B cell (primary cell): ENCODE data around the gene HPCA. TPM values are rescaled to one million over a fixed set of nuclear protein-coding genes. Genes with fewer than 3 reads are reported as not detected.

Experiments
- ATAC-seq: fragments of 200-7000 bp; cut with Tn5 transposase; one replicate; pipeline ENCODE4 v1.10.0; 2021; ENCODE audit warnings: low read depth, mild to moderate bottlenecking, moderate number of reproducible peaks, moderate library complexity
- CTCF ChIA-PET: fragments of 350-600 bp; sonication (Branson Sonifier 250); formaldehyde crosslinking; loops from one replicate; lab custom pipeline; 2021; ENCODE audit warnings: antibody characterized with exemption, inconsistent platforms; lab: Charles Lee
- POLR2A ChIA-PET: fragments of 350-600 bp; sonication (Branson Sonifier 250); formaldehyde crosslinking; loops from one replicate; lab custom pipeline; 2021; ENCODE audit warnings: antibody characterized with exemption; lab: Charles Lee
- DNase-seq: peaks from one replicate; pipeline ENCODE4 v3.0.0; 2013
- H2AFZ ChIP-seq: 2 replicates; pipeline ENCODE4 v1.6.1; 2012; ENCODE audit warnings: mild to moderate bottlenecking, low read depth, low read length; ENCODE audit not compliant: insufficient read depth, poor library complexity, severe bottlenecking
- H3K27ac ChIP-seq, 2 donors: 1 replicate in 1 of 2; 2 replicates in 1 of 2; pipeline ENCODE4 v1.5.1; 2012 to 2013; ENCODE audit warnings: low read length in 2 of 2, mild to moderate bottlenecking in 2 of 2, moderate library complexity in 1 of 2
- H3K27me3 ChIP-seq, 4 experiments: fragments of 200-600 bp in 1 of 4; sonication (generic) in 1 of 4; replicated peaks in 1 of 4; 1 replicate in 2 of 4; 2 replicates in 2 of 4; pipeline versions ENCODE4 v1.6.1 to v1.7.0; 2013 to 2016; ENCODE audit warnings: low read length in 3 of 4, mild to moderate bottlenecking in 2 of 4, mixed read lengths in 1 of 4, moderate library complexity in 1 of 4; ENCODE audit not compliant: insufficient read depth in 4 of 4, control insufficient read depth in 3 of 4; ENCODE audit errors: control extremely low read depth in 1 of 4
- H3K36me3 ChIP-seq, 2 experiments: replicated peaks in 1 of 2; 1 replicate in 1 of 2; 2 replicates in 1 of 2; pipeline versions ENCODE4 v1.6.1 to v1.7.1; 2013; ENCODE audit warnings: low read length in 1 of 2; ENCODE audit not compliant: insufficient read depth in 2 of 2, control insufficient read depth in 1 of 2; ENCODE audit errors: control extremely low read depth in 1 of 2, extremely low read depth in 1 of 2
- H3K4me1 ChIP-seq, 2 donors: fragments of 200-600 bp in 1 of 2; sonication (generic) in 1 of 2; 1 replicate in 1 of 2; 2 replicates in 1 of 2; pipeline versions ENCODE4 v1.5.1 to v1.6.1; 2013 to 2017; ENCODE audit warnings: low read length in 2 of 2; ENCODE audit not compliant: control insufficient read depth in 2 of 2, insufficient read depth in 2 of 2
- H3K4me2 ChIP-seq: replicated peaks from 2 replicates; pipeline ENCODE3; 2012; ENCODE audit warnings: mild to moderate bottlenecking, low read depth, low read length; ENCODE audit not compliant: poor library complexity, severe bottlenecking
- H3K4me3 ChIP-seq, 5 experiments: fragments of 200-600 bp in 1 of 5; sonication (generic) in 1 of 5; 1 replicate in 3 of 5; 2 replicates in 2 of 5; pipeline versions ENCODE4 v1.5.1 to v1.7.0; 2011 to 2016; ENCODE audit warnings: low read length in 4 of 5, mild to moderate bottlenecking in 4 of 5, low read depth in 2 of 5, control low read depth in 1 of 5, moderate library complexity in 1 of 5; ENCODE audit not compliant: insufficient read depth in 1 of 5; ENCODE audit errors: control extremely low read depth in 1 of 5, extremely low read depth in 1 of 5
- H3K79me2 ChIP-seq: fragments of 200-600 bp; sonication (generic); one replicate; pipeline ENCODE4 v1.6.0; 2016; ENCODE audit warnings: low read length; ENCODE audit not compliant: control insufficient read depth, insufficient read depth
- H3K9ac ChIP-seq: fragments of 200-600 bp; sonication (generic); 2 replicates; pipeline ENCODE4 v1.6.1; 2017; ENCODE audit warnings: mild to moderate bottlenecking, low read length, moderate library complexity
- H3K9me3 ChIP-seq, 3 donors: one replicate each; pipeline versions ENCODE4 v1.6.1 to v1.7.1; 2013; ENCODE audit warnings: low read length in 2 of 3; ENCODE audit not compliant: control insufficient read depth in 2 of 3, insufficient read depth in 1 of 3; ENCODE audit errors: control extremely low read depth in 1 of 3
- H4K20me1 ChIP-seq: 2 replicates; pipeline ENCODE4 v1.6.0; 2012; ENCODE audit warnings: mild to moderate bottlenecking, low read length; ENCODE audit not compliant: insufficient read depth, control insufficient read depth, poor library complexity, severe bottlenecking
- H3K27ac Mint-ChIP-seq: one replicate; pipeline ENCODE4 v1.8.0; 2021; ENCODE audit warnings: mixed read lengths
- H3K27me3 Mint-ChIP-seq: one replicate; pipeline ENCODE4 v1.8.0; 2021; ENCODE audit warnings: mixed read lengths
- H3K4me1 Mint-ChIP-seq: one replicate; pipeline ENCODE4 v1.8.0; 2021; ENCODE audit warnings: mixed read lengths
- H3K4me3 Mint-ChIP-seq: one replicate; pipeline ENCODE4 v1.8.0; 2021; ENCODE audit warnings: mixed read lengths
- H3K9me3 Mint-ChIP-seq: one replicate; pipeline ENCODE4 v1.8.0; 2022; ENCODE audit warnings: mixed read lengths; ENCODE audit not compliant: insufficient read depth
- EZH2 ChIP-seq: IDR thresholded peaks from 2 replicates; pipeline ENCODE4 v1.6.1; 2012; ENCODE audit warnings: borderline replicate concordance, low read depth, mild to moderate bottlenecking, moderate library complexity, low read length; ENCODE audit not compliant: insufficient read depth, poor library complexity, severe bottlenecking
- WGBS: methylation state at CpG from one replicate; pipeline ENCODE4 v1.1.5; 2013; ENCODE audit warnings: missing lambda C conversion rate; ENCODE audit not compliant: insufficient coverage; 5-methylcytosine and 5-hydroxymethylcytosine counted together
- intact Hi-C: fragments of 100-400 bp; cut with micrococcal nuclease; formaldehyde crosslinking; loops from one replicate; pipeline ENCODE4 v1.10.0; 2022
- polyA plus RNA-seq: library from polyadenylated mRNA; depleted of rRNA; stranded (reverse); fragments of >200 nt; gene quantifications from 2 replicates; pipeline ENCODE4 v1.2.3, GENCODE V29; 2012
- total RNA-seq, 2 donors: library from RNA; stranded (reverse); fragments of 120-200 nt in 1 of 2; gene quantifications; 1 replicate in 1 of 2; 2 replicates in 1 of 2; pipeline versions ENCODE4 v1.2.3 to v1.2.4, GENCODE V29; 2013 to 2022
- TF ChIP-seq, protein P1 (sequence below): fragments of 200-600 bp; IDR thresholded peaks from one replicate; pipeline ENCODE4 v1.8.0; 2022; ENCODE audit warnings: antibody characterized with exemption, mild to moderate bottlenecking

The HPCA gene
- total and polyA plus RNA-seq, 2 donors (not counting 1 experiment from before 2014, with no cell fraction given), result 0.06 TPM; not detected in 1

GRCh38 chr1:32881871-32882850 lies 4.1 kb upstream of the HPCA start:
- no peaks in the 10 kb centered on the region for H3K79me2 ChIP-seq
- H3K4me3 Mint-ChIP-seq, result no peak overlapping the region
- H3K4me1 Mint-ChIP-seq, result peaks cover 8% of the 10 kb centered on the region
- H3K27me3 Mint-ChIP-seq, result peaks cover 39% of the 10 kb centered on the region
- H3K4me1 ChIP-seq, result peaks cover 3 to 6% of the 10 kb centered on the region in 2 donors
- H3K4me2 ChIP-seq, result no peak overlapping the region
- ChIA-PET CTCF (interaction anchor here (2.0 kb wide), 1 partner anchor 10 kb away, joined by 8 read pairs; no protein-coding TSS in a partner anchor), POLR2A (no interaction called here)
- H3K9ac ChIP-seq, result no peak overlapping the region
- ATAC-seq (no peak), DNase-seq (no peak)
- TF ChIP-seq, protein P1, sequence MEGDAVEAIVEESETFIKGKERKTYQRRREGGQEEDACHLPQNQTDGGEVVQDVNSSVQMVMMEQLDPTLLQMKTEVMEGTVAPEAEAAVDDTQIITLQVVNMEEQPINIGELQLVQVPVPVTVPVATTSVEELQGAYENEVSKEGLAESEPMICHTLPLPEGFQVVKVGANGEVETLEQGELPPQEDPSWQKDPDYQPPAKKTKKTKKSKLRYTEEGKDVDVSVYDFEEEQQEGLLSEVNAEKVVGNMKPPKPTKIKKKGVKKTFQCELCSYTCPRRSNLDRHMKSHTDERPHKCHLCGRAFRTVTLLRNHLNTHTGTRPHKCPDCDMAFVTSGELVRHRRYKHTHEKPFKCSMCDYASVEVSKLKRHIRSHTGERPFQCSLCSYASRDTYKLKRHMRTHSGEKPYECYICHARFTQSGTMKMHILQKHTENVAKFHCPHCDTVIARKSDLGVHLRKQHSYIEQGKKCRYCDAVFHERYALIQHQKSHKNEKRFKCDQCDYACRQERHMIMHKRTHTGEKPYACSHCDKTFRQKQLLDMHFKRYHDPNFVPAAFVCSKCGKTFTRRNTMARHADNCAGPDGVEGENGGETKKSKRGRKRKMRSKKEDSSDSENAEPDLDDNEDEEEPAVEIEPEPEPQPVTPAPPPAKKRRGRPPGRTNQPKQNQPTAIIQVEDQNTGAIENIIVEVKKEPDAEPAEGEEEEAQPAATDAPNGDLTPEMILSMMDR, result no peak
- TF ChIP-seq EZH2, result no peak
- H4K20me1 ChIP-seq, result no peaks in the 10 kb centered on the region
- no peak overlapping the region for H3K27ac ChIP-seq
- H3K9me3 ChIP-seq, result peaks cover 0 to 5% (median 0%) of the 10 kb centered on the region in 3 donors
- H3K4me3 ChIP-seq, result no peak overlapping the region
- H3K9me3 Mint-ChIP-seq, result no peaks in the 10 kb centered on the region
- no peak overlapping the region for H3K27ac Mint-ChIP-seq
- intact Hi-C loops, result no loop called here
- H3K36me3 ChIP-seq, result no peaks in the 10 kb centered on the region
- peaks cover 0 to 35% (median 10%) of the 10 kb centered on the region in 4 experiments for H3K27me3 ChIP-seq
- WGBS, result 48% methylated on average over 15 of the region's 22 CpGs
- no peak overlapping the region for H2AFZ ChIP-seq
